Measurements from ENCODE around the gene SORD.
"Not testable (repeated sequence)": the region's sequence is repeated elsewhere in the genome, so short reads cannot be mapped to it uniquely, and the experiment has no call there.

The SORD gene

DNA sequence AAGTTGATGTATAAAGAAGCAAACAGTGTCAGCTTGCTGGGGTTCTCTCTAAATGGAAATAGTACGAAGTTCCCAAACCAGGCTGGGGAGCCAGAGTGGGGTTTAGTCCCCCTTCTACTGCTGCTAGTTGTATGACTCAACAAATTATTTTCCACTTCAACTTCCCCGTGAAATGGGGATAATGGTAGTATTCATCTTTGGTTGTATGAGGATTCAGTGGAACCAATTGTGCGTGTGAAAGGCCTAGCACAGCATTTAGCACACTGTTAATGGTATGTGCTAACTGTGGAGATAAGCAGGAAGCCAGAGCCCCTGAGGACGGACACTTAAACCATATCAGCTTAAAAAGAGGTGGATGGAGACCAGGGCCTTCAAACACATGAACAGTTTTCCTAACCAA is 4.2 kb downstream of the SORD start:
- Histone ChIP-seq H3K27ac (ENCODE audit: low read length) (no peak overlapping the region), H3K9ac (ENCODE audit: low read depth, low read length) (no peak overlapping the region), H3K4me3 (ENCODE audit: low read depth in 1 of 2, low read length in 2 of 2) (no peak overlapping the region), H3K27me3 (ENCODE audit: insufficient read depth, low read length, poor library complexity) (no peaks in the 10 kb centered on the region), H3K79me2 (ENCODE audit: insufficient read depth, low read length) (peaks cover 61% of the 10 kb centered on the region), H3K9me3 (ENCODE audit: insufficient read depth, low read length, severe bottlenecking) (peaks cover 3% of the 10 kb centered on the region), H2AFZ (ENCODE audit: low read depth, low read length) (no peak overlapping the region), H3K4me1 (ENCODE audit: insufficient read depth, low read length) (peaks cover 46% of the 10 kb centered on the region), H4K20me1 (ENCODE audit: insufficient read depth, low read length) (no peaks in the 10 kb centered on the region), H3K4me2 (ENCODE audit: insufficient read depth, low read length) (no peak overlapping the region), H3K36me3 (ENCODE audit: insufficient read depth, low read length) (peaks cover 35% of the 10 kb centered on the region)
- TF ChIP-seq, protein P1, sequence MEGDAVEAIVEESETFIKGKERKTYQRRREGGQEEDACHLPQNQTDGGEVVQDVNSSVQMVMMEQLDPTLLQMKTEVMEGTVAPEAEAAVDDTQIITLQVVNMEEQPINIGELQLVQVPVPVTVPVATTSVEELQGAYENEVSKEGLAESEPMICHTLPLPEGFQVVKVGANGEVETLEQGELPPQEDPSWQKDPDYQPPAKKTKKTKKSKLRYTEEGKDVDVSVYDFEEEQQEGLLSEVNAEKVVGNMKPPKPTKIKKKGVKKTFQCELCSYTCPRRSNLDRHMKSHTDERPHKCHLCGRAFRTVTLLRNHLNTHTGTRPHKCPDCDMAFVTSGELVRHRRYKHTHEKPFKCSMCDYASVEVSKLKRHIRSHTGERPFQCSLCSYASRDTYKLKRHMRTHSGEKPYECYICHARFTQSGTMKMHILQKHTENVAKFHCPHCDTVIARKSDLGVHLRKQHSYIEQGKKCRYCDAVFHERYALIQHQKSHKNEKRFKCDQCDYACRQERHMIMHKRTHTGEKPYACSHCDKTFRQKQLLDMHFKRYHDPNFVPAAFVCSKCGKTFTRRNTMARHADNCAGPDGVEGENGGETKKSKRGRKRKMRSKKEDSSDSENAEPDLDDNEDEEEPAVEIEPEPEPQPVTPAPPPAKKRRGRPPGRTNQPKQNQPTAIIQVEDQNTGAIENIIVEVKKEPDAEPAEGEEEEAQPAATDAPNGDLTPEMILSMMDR (IDR thresholded peaks at IDR 0.05; ENCODE audit: borderline replicate concordance, extremely low read depth, low read length, poor library complexity, severe bottlenecking): no peak
- TF ChIP-seq EZH2 (IDR thresholded peaks at IDR 0.05; ENCODE audit: borderline replicate concordance, low read depth, low read length, severe bottlenecking): no peak
- ATAC-seq (ENCODE audit: insufficient read depth, low read depth) (no peak), DNase-seq (no peak)

DNA sequence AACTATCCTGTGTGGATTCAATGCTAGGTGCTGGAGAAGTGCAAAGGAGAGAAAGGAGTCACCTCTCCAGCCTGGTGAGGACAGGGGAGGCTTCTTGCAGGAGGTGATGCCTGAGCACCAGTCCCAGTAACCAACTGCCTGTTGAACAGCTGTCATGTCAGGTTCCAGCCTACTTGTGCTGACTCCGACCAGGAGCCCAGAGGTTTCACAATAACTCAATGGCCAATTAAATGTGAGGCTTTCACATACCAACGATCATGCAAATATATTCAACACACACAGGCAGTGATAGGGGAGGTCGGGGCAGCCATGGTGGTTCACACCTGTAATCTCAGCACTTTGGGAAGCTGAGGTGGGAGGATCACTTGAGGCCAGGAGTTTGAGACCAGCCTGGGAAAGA is 7.7 kb downstream of the SORD start:
- TF ChIP-seq, protein P1 (IDR thresholded peaks at IDR 0.05; ENCODE audit: borderline replicate concordance, extremely low read depth, low read length, poor library complexity, severe bottlenecking): no peak
- TF ChIP-seq EZH2 (IDR thresholded peaks at IDR 0.05; ENCODE audit: borderline replicate concordance, low read depth, low read length, severe bottlenecking): no peak
- no peak overlapping the region for H3K9ac ChIP-seq (ENCODE audit: low read depth, low read length)
- H3K4me2 ChIP-seq (ENCODE audit: insufficient read depth, low read length): no peak overlapping the region
- H3K4me3 ChIP-seq (ENCODE audit: low read depth in 1 of 2, low read length in 2 of 2): no peak overlapping the region
- no peaks in the 10 kb centered on the region for H4K20me1 ChIP-seq (ENCODE audit: insufficient read depth, low read length)
- ATAC-seq (ENCODE audit: insufficient read depth, low read depth): no peak
- H3K79me2 ChIP-seq (ENCODE audit: insufficient read depth, low read length): peaks cover 41% of the 10 kb centered on the region
- no peak for DNase-seq
- peaks cover 15% of the 10 kb centered on the region for H3K4me1 ChIP-seq (ENCODE audit: insufficient read depth, low read length)
- peaks cover 3% of the 10 kb centered on the region for H3K9me3 ChIP-seq (ENCODE audit: insufficient read depth, low read length, severe bottlenecking)
- no peak overlapping the region for H3K27ac ChIP-seq (ENCODE audit: low read length)
- H3K36me3 ChIP-seq (ENCODE audit: insufficient read depth, low read length): peaks cover 35% of the 10 kb centered on the region
- no peak overlapping the region for H2AFZ ChIP-seq (ENCODE audit: low read depth, low read length)
- no peaks in the 10 kb centered on the region for H3K27me3 ChIP-seq (ENCODE audit: insufficient read depth, low read length, poor library complexity)

DNA sequence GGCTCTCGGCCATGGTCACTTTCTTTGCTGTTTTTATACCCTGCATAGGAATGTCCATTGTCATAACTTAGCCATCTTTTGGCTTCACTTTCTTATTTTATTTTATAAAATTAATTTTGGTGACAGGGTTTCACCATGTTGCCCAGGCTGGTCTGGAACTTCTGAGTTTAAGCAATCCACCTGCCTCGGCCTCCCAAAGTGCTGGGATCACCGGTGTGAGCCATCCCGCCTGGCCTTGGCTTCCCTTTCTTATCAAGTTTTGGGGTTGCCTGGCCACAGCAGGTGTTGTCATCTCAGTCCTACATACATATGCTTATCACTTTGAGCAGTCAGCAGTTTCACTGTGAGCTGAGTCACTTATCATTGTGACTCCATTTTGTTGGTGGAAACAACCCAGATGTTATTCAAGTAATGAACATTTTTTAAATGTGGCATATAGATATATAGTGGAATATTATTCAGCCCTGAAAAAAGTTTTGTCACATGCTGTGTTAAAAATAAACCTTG is 8.6 kb downstream of the SORD start:
- Histone ChIP-seq H3K36me3 (ENCODE audit: insufficient read depth, low read length) (peaks cover 38% of the 10 kb centered on the region), H3K79me2 (ENCODE audit: insufficient read depth, low read length) (peaks cover 42% of the 10 kb centered on the region)
- not testable (repeated sequence) for H4K20me1 ChIP-seq (ENCODE audit: insufficient read depth, low read length); DNase-seq; H3K27ac ChIP-seq (ENCODE audit: low read length); ATAC-seq (ENCODE audit: insufficient read depth, low read depth); H3K9me3 ChIP-seq (ENCODE audit: insufficient read depth, low read length, severe bottlenecking); H3K4me1 ChIP-seq (ENCODE audit: insufficient read depth, low read length); H3K27me3 ChIP-seq (ENCODE audit: insufficient read depth, low read length, poor library complexity); H3K4me3 ChIP-seq (ENCODE audit: low read depth in 1 of 2, low read length in 2 of 2); H2AFZ ChIP-seq (ENCODE audit: low read depth, low read length); H3K4me2 ChIP-seq (ENCODE audit: insufficient read depth, low read length); H3K9ac ChIP-seq (ENCODE audit: low read depth, low read length)

DNA sequence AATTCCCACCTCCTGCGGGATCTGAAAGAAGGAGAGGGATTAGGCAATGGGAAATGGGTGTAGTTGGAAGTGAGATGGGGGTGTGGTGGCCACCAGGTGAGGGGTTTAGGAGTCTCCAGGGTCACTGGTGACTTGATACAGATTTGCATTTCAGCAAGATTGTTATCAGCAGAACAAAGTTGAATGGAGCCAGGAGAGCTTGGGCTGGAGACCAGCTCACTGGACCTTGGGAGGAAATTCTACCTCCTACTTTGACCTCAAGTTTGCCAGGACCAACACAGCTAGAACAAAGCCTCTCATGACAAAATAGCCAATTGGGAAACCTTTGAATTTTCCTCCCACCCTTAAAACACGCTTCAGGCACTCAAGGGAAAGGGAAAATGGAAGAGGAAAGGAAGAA is 9.5 kb downstream of the SORD start:
- H3K79me2 ChIP-seq (ENCODE audit: insufficient read depth, low read length): peaks cover 32% of the 10 kb centered on the region
- H3K36me3 ChIP-seq (ENCODE audit: insufficient read depth, low read length): peaks cover 30% of the 10 kb centered on the region

DNA sequence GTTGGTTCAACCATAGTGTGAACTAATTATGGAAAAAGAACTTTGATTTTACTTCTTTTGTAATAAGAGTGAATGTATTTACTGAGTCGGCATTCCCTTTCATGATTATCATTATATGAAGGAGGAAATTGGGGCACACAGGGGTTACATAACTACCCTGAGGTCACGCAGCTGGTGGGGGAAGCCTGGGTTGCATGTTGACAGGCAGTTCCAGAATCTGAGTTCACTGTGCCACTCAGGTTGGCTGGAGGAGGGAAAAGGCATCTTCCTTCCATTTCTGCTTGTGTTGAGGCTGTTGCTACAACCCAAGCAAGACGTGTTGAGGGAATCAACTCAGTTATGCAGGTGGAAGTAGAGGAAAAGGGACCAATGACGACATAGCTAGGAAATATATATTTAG is 11.1 kb downstream of the SORD start:
- Histone ChIP-seq H3K36me3 (ENCODE audit: insufficient read depth, low read length) (peaks cover 26% of the 10 kb centered on the region), H3K79me2 (ENCODE audit: insufficient read depth, low read length) (peaks cover 23% of the 10 kb centered on the region)
- not testable (repeated sequence) for H3K27me3 ChIP-seq (ENCODE audit: insufficient read depth, low read length, poor library complexity); H2AFZ ChIP-seq (ENCODE audit: low read depth, low read length); H3K9ac ChIP-seq (ENCODE audit: low read depth, low read length); H3K4me2 ChIP-seq (ENCODE audit: insufficient read depth, low read length); H3K27ac ChIP-seq (ENCODE audit: low read length); H3K9me3 ChIP-seq (ENCODE audit: insufficient read depth, low read length, severe bottlenecking); ATAC-seq (ENCODE audit: insufficient read depth, low read depth); H4K20me1 ChIP-seq (ENCODE audit: insufficient read depth, low read length); H3K4me1 ChIP-seq (ENCODE audit: insufficient read depth, low read length); H3K4me3 ChIP-seq (ENCODE audit: low read depth in 1 of 2, low read length in 2 of 2); DNase-seq

More for the DNA sequence above, 9.5 kb downstream of the SORD start:
- H2AFZ ChIP-seq (ENCODE audit: low read depth, low read length); H3K9me3 ChIP-seq (ENCODE audit: insufficient read depth, low read length, severe bottlenecking); H3K9ac ChIP-seq (ENCODE audit: low read depth, low read length); H3K27me3 ChIP-seq (ENCODE audit: insufficient read depth, low read length, poor library complexity); H3K4me1 ChIP-seq (ENCODE audit: insufficient read depth, low read length); H3K4me3 ChIP-seq (ENCODE audit: low read depth in 1 of 2, low read length in 2 of 2); H3K27ac ChIP-seq (ENCODE audit: low read length); DNase-seq; ATAC-seq (ENCODE audit: insufficient read depth, low read depth); H4K20me1 ChIP-seq (ENCODE audit: insufficient read depth, low read length); H3K4me2 ChIP-seq (ENCODE audit: insufficient read depth, low read length): not testable (repeated sequence)

DNA sequence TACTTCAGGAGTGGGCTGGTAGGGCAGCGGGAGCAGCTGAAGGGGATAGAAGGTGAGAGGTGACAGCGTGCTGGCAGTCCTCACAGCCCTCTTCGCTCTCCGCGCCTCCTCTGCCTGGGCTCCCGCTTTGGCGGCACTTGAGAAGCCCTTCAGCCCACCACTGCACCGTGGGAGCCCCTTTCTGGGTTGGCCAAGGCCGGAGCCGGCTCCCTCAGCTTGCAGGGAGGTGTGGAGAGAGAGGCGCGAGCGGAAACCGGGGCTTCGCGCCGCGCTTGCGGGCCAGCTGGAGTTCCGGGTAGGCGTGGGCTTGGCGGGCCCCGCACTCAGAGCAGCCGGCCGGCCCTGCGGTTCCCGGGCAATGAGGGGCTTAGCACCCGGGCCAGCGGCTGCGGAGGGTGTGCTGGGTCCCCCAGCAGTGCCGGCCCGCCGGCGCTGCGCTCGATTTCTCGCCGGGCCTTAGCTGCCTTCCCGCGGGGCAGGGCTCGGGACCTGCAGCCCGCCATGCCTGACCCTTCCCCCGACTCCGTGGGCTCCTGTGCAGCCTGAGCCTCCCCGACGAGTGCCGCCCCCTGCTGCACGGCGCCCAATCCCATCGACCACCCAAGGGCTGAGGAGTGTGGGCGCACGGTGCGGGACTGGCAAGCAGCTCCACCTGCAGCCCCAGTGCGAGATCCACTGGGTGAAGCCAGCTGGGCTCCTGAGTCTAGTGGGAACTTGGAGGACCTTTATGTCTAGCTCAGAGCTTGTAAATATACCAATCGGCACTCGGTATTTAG is 11.8 kb downstream of the SORD start:
- not testable (repeated sequence) for ATAC-seq (ENCODE audit: insufficient read depth, low read depth); H3K27me3 ChIP-seq (ENCODE audit: insufficient read depth, low read length, poor library complexity); DNase-seq; H3K4me2 ChIP-seq (ENCODE audit: insufficient read depth, low read length); H3K27ac ChIP-seq (ENCODE audit: low read length); H3K9me3 ChIP-seq (ENCODE audit: insufficient read depth, low read length, severe bottlenecking); H2AFZ ChIP-seq (ENCODE audit: low read depth, low read length); H3K9ac ChIP-seq (ENCODE audit: low read depth, low read length); H4K20me1 ChIP-seq (ENCODE audit: insufficient read depth, low read length); H3K4me1 ChIP-seq (ENCODE audit: insufficient read depth, low read length); H3K4me3 ChIP-seq (ENCODE audit: low read depth in 1 of 2, low read length in 2 of 2)
- Histone ChIP-seq H3K36me3 (ENCODE audit: insufficient read depth, low read length) (peaks cover 19% of the 10 kb centered on the region; the same call in 1 of the 2 replicates), H3K79me2 (ENCODE audit: insufficient read depth, low read length) (peaks cover 16% of the 10 kb centered on the region; the same call in 1 of the 2 replicates)
